Endometrial microvascular endothelial cells (primary cell): ENCODE measurements around the gene PLA2G12B. TPM values are rescaled to one million over a fixed set of nuclear protein-coding genes. Genes with fewer than 3 reads are reported as not detected.
"Not testable (repeated sequence)": the region's sequence is repeated elsewhere in the genome, so short reads cannot be mapped to it uniquely, and the experiment has no call there.

Source experiments
- in situ Hi-C: cut with HindIII; loops from 2 replicates; pipeline ENCODE4 v1.10.0; 2017; ENCODE audit warnings: low sequenced_read_pairs, low pct_unique_long_range_greater_than_20kb; ENCODE audit errors: inconsistent ontology term
- total RNA-seq: library from RNA; depleted of rRNA; stranded (reverse); fragments of >200 nt; gene quantifications from one replicate; pipeline ENCODE4 v1.2.3, GENCODE V29; 2015; ENCODE audit errors: inconsistent ontology term

PLA2G12B gene, protein sequence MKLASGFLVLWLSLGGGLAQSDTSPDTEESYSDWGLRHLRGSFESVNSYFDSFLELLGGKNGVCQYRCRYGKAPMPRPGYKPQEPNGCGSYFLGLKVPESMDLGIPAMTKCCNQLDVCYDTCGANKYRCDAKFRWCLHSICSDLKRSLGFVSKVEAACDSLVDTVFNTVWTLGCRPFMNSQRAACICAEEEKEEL
- not detected for total RNA-seq

DNA sequence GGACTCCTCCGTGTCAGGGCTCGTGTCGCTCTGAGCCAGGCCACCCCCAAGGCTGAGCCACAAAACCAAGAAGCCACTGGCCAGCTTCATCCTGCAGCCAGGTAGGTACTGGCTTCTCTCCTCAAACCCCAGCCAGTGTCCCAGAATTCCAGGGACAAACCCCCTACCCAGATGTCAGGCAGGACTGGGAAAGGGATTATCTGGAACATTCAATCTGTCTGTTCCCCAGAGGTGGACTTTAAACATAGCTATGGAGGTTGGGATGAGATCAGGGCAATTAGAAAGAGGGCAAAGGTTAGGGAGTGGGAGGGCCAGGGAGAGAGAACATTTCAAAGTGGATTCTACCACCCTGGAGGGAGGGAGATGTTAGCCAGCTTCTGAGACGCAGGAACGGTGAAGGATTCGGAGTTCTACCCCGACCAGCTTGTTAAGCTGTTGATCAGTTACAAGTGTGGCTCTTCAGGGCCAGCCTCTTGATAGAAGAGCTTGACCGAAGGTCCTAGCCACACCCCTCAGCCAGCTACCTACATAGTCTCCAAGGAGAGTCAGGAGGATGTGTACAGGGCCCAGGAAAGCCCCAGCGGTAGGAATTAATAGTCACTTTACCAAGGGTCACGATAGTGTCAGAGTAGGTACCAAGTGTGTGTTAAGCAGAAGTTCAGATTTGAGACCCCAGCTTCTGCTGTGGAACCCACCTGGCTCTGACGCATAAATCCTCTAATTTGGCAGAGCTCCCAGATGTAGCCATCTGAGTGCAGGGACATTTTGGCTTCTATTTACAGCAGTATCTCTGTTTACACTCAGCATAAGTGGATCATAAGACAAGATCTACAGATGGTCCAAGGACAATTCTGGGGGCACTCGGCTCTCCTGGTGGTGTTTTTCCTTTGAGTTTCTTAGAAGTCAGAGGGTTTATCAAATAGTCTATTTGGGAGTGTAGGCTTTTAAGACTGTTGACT, at the start of gene PLA2G12B:
PLA2G12B (minus strand) TSS at position 211 of the 959 bp plus-strand sequence; CDS start at position 90, 121 bp downstream.
- in situ Hi-C loops = no loop called here

DNA sequence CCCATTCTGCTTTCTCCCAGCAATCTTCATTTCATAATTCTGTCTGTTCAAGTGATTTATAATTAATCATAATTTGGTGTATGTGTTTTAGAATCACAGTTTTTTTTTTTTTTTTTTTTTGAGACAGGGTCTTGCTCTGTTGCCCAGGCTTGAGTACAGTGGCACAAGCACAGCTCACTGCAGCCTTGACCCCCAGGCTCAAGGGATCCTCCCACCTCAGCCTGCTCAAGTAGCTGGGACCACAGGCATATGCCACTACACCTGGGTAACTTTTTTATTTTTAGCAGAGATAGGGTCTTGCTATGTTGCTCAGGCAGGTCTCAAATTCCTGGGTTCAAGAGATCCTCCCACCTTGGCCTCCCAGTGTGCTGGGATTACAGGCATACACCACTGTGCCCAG, 49.2 kb upstream of the PLA2G12B start:
- in situ Hi-C loops = no loop called here

DNA sequence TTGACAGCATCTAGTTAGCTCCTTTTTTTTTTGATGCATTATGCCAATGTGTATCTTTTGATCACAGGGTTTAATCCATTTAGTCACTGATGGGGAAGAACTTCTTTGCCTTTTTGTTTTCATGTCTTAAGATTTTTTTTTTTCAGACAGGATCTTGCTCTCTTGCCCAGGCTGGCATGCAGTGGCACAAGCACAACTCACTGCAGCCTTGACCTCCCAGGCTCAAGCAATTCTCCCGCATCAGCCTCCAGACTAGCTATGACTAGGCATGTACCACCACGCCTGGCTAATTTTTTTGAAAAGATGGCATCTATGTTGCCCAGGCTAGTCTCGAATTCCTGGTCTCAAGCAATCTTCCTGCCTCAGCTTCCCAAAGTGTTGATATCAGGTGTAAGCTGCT, 46.4 kb upstream of the PLA2G12B start:
- in situ Hi-C loops = no loop called here

DNA sequence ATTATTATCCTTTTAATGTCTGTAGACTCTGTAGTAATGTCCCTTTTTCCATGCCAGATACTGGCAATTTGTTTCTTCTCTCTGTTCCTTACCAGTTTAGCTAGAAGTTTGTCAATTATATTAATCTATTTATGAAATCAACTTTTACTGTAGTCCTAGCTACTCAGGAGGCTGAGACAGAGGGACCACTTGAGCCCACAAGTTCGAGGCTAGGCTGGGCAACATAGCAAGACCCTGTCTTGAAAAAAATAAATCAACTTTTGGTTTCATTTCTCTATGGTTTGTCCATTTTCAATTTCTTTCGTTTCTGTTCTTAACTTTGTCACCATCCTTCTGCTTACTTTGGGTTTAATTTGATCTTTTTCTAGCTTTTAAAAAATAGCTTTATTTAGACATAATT, 42.5 kb upstream of the PLA2G12B start:
- in situ Hi-C loops = no loop called here

DNA sequence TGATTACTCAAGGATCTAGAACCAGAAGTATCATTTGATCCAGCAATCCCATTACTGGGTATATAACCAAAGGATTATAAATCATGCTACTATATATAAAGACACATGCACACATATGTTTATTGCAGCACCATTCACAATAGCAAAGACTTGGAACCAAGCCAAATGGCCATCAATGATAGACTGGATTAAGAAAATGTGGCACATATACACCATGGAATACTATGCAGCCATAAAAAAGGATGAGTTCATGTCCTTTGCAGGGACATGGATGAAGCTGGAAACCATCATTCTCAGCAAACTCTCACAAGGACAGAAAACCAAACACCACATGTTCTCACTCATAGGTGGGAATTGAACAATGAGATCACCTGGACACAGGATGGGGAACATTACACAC, 40.9 kb upstream of the PLA2G12B start:
- in situ Hi-C loops = not testable (repeated sequence)

DNA sequence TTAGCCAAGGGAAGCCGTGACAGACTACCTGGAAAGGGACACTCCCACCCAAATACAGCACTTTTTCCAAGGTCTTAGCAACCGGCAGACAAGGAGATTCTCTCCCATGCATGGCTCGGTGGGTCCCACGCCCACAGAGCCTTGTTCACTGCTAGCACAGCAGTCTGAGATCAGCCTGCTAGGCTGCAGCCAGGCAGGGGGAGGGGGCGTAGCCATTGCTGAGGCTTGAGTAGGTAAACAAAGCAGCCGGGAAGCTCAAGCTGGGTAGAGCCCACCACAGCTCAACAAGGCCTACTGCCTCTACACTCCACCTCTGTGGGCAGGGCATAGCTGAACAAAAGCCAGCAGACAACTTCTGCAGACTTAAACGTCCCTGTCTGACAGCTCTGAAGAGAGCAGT, 35.2 kb upstream of the PLA2G12B start:
- in situ Hi-C loops = not testable (repeated sequence)

DNA sequence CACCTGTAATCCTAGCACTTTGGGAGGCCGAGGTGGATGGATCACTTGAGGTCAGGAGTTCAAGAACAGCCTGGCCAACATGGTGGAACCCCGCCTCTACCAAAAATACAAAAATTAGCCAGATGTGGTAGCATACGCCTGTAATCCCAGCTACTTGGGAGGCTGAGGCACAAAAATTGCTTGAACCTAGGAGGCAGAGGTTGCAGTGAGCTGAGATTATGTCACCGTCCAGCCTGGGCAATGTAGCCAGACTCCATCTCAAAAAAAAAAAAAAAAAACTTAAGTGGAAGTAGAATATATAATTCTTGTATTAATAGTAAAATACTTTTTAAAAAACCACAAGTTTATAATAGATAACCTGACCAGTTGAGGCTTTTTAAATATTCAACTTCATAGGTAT, 30.0 kb upstream of the PLA2G12B start:
- in situ Hi-C loops = not testable (repeated sequence)

DNA sequence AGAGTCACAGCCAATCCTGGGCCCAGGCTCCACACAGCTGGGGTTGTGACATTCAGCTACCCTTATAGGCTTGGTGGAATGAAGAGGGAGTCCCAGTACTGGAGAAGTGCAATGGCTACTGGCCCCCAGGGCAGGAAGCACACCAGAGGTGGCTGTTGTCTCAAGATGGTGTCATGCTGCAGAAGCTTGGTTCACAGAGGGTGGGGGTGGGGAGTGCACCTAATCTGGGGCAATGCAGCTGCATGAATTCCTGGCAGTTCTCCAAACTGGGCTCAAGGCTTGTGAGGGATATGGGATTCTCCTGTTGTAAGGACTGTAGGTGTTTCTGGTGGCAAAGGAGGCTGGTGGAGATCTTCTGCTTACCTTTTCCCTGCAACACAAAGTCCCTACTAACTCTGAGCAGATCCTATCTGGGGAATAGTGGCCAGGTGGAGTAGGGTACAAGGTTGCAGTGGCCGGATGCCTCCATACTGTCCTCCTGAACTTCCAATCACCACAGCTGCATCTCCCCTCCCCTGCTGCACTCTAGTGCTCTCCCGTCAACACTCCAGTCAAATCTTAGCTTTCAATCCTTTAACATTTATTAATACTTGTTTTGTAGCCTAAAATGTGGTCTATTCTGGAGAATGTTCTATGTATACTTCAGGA, 27.4 kb upstream of the PLA2G12B start:
- in situ Hi-C loops = no loop called here

DNA sequence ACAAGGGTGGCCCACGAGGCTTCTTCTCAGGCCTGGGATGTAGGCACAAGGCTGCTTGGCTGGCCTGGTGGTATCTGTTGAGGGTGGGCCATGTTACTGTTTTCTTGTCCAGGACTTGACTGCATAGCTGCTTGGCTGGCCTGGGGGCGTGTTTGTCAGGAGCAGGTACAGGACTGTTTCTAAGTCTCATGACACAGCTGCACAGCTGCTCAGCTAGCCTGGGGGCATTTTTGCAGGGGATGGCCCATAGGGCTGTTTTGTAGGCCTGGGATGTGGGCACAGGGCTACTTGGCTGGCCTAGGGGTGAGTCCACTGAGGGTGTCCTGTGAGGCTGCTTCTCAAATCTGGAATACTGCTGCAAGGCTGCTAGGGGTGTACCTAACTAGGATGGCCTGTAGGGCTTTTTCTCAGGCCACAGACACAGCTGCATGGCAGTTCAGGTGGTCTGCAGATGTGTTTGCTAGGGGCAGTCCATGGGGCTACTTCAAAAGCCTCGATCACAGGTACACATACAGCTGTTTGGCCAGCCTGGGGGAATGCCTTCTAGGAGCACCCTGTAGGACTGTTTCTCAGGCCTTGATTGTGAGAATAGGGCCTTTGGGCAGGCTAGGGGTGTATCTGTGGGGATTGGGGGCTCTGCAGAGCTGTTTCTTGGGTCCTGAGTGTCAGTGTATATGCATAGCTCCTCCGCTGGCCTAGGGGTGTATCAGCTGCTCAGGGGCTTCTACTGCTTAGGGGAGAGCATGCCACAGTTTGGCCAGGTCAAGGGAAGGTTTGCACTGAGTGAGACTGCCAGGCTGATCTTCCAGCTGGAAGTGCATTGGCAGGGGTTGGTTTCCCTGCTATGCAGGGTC, 26.6 kb upstream of the PLA2G12B start:
- in situ Hi-C loops = no loop called here

DNA sequence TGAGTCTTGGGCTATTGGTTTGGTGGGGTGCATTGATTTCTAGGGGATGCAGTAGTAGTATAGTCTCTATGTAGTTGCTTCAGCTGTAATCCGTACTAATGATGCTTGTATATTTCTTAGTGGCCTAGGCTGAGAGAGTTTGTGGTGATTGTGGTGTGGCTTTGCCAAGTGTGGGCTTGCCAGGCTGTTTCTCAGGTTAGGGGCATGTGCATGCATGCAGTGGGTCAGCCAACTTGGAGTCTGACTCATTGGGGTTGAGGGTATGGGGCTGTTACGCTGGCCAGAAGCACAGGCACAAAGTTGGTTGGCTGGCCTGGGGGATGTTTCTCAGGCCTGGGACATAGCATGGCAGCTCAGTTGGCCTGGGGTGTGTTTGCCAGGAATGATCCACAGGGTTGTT, 25.7 kb upstream of the PLA2G12B start:
- in situ Hi-C loops = no loop called here

DNA sequence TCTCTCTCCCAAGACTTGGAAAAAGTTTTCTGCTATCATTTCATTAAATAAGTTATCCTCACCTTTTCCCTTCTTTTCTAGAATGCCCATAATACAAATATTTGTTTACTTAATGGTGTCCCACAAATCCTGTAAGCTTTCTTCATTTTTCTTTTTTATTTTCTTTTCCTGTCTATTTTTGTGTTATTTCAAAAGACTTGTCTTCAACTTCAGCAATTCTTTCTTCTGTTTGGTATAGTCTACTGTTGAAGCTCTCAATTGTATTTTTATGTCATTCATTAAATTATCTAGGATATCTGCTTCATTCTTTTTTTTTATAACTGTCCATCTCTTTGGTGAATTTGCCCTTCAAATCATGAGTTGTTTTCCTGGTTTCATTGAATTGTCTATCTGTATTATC, 25.1 kb upstream of the PLA2G12B start:
- in situ Hi-C loops = no loop called here

DNA sequence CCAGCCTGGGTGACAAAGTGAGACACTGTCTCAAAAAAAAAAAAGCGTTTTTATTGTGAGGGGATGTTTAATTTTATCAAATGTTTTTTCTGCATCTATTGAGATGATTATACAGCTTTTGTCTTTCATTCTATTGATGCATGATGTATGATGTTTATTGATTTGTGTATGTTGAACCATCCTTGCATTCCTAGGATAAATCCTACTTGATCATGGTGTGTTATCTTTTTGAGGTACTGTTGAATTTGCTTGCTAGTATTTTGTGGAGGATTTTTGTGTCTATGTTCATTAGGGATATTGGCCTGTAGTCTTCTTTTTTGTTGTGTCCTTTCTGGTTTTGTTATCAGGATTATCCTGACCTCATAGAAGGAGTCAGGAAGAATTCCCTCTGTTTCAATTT, 22.3 kb upstream of the PLA2G12B start:
- in situ Hi-C loops = no loop called here

DNA sequence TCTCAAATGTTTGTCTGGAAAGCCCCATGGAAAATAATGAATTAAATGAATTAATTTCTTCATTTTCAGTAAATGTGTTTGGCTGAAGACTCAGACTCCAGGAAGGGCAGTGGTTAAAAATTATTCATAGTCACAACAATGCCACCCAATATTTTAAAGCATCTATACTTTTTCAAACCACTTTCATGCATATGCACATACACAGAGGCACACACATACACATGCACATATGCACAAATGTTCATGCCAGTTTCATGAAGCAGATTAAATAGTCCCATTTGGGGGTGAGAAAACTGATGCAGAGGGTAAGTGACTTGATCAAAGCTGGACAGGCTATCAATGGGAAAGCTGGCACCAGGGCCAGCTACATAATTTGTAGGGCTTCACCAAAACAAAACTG, 1.4 kb upstream of the PLA2G12B start:
- in situ Hi-C loops = no loop called here

DNA sequence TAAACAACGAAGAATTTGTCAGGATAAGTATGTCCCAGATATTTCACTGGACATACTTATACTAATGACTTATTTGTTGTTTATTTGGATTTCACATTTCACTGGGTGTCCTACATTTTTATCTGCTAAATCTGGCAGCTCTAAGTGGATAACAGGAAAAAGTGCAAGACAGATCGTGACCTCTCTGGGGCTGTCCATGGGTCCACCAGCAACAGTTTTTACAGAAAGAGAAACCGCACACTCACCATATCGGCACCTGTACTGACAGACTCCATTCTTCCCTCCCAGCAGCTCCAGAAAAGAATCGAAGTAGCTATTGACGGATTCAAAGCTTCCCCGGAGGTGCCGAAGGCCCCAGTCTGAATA, 393 bp downstream of the PLA2G12B start:
- in situ Hi-C loops = no loop called here

DNA sequence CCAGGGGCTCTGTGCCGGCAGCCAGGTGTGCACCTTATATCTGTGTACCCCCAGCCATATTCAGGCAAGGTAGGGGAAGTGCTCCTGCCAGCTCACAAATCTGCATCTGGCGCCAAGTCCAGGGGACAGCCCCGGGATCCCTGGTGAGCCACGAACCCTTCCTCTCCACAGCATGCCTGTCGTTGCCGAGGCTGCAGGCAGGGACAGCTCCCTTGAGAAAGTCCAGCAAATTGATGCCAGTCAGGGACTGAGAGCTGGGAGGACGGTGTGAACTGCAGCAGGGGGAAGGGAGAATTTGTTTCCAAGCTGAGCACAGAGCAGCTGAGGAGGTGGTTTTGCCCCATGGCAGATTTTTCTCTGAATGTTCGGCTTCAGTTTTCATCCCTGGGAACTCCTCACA, 919 bp downstream of the PLA2G12B start:
- in situ Hi-C loops = no loop called here

DNA sequence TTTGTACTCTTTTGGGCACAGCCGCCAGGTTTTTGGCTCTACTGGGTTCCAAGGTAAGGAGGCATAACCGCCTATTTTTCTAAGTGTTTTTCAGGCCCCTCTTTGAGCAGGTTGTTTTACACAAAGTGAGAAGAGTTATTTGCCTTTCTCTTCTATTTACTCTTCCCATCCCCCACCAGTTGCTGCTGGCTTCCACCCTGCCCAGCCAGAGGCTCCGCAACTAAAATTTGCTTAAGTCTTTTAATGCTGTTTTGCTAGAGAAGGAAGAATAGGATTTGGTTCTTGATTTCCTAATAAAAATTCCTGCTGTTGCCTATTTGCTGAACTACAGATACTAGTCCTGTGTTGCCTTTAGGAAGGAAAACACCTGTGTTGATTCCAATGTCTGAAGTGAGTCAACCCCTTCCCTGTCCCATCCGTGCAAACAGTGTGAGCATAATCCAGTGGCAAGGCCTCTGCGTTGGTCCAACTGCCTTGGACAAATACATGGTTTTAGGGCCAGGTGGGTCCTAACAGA, 1.9 kb downstream of the PLA2G12B start:
- in situ Hi-C loops = no loop called here

DNA sequence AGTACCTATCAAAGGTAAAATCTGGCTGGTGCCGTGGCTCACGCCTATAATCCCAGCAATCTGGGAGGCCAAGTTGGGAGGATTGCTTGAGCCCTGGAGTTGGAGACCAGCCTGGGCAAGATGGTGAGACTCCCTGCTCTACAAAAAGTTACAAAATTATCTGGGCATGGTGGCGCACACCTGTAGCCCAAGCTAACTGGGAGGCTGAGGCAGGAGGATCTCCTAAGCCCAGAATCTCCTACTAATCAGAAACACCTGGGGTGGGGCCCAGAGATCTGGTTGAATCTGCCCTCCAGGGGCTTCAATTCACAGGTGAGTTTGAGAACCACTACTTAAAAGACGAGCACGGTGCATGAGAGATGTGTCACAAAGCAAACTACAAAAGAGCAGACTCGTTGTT, 2.4 kb downstream of the PLA2G12B start:
- in situ Hi-C loops = no loop called here

DNA sequence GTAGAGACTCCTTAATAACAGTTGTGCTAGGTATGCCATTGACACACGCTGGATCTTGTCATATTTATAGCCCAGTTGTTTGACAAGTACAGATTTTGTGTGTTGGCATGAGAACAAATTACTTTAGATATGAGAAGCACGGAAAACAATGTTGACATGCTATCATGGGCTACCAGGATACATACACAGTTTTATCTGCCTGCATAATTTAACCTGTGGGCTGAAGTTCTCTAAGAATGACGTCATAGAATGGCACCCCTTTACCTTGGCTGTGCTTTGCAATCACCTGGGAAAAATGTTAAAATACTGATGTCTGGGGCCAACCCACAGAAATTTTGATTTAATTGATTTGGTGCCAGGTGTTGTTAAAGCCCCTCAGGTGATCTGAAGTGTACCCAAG, 2.8 kb downstream of the PLA2G12B start:
- in situ Hi-C loops = no loop called here

DNA sequence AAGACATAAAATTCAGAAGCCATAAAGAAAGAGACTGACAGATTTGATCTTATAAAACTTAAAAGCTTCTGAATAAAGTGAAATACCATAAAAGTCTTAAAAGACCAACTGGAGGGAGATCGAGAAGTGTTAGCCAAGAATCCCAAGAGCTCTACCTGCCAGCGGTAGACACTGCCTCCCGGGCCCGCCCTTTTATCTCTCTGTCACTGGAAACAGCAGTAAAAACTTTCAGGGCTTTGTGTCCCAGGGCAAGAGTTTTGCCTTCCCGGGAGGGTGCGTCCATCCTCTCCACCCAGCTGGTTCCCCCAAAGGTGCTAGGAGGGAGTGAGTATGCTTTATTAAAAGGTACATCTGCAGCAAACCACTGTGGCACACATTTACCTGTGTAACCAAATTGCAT, 5.8 kb downstream of the PLA2G12B start:
- in situ Hi-C loops = no loop called here
